ENCODE data around the gene ADAMTSL1.

The ADAMTSL1 gene

GRCh38 chr9:18728642-18729041 lies 254.7 kb downstream of the ADAMTSL1 start:
- in situ Hi-C loops (cut with MboI; ENCODE audit: low sequenced_read_pairs) = no loop called here
- no peaks in the 10 kb centered on the region for H3K36me3 ChIP-seq (replicated peaks)
- H3K4me1 ChIP-seq = no peaks in the 10 kb centered on the region
- no peaks in the 10 kb centered on the region for H3K27me3 ChIP-seq (ENCODE audit: low read depth)
- H3K4me3 ChIP-seq = no peak overlapping the region
- DNase-seq (ENCODE audit: low spot score in 2 of 2) = no peak
- no peaks in the 10 kb centered on the region for H3K9me3 ChIP-seq

GRCh38 chr9:18730241-18730640 lies 256.3 kb downstream of the ADAMTSL1 start:
- DNase-seq (ENCODE audit: low spot score in 2 of 2) = no peak
- H3K36me3 ChIP-seq (replicated peaks) = no peaks in the 10 kb centered on the region
- H3K4me1 ChIP-seq = no peaks in the 10 kb centered on the region
- H3K4me3 ChIP-seq = no peak overlapping the region
- no peaks in the 10 kb centered on the region for H3K9me3 ChIP-seq
- no peaks in the 10 kb centered on the region for H3K27me3 ChIP-seq (ENCODE audit: low read depth)
- in situ Hi-C loops (cut with MboI; ENCODE audit: low sequenced_read_pairs) = no loop called here

- Histone ChIP-seq H3K27me3 (ENCODE audit: low read depth) (no peaks in the 10 kb centered on the region), H3K36me3 (replicated peaks) (no peaks in the 10 kb centered on the region), H3K4me3 (no peak overlapping the region), H3K4me1 (peaks cover 21% of the 10 kb centered on the region), H3K9me3 (no peaks in the 10 kb centered on the region)
- in situ Hi-C loops (cut with MboI; ENCODE audit: low sequenced_read_pairs) = no loop called here
- DNase-seq (ENCODE audit: low spot score in 2 of 2) = no peak
Observed at GRCh38 chr9:18739127-18739526, 265.2 kb downstream of the ADAMTSL1 start.

GRCh38 chr9:18739641-18740318 lies 265.8 kb downstream of the ADAMTSL1 start:
- H3K27me3 ChIP-seq (ENCODE audit: low read depth) = no peaks in the 10 kb centered on the region
- H3K36me3 ChIP-seq (replicated peaks) = no peaks in the 10 kb centered on the region
- H3K4me3 ChIP-seq = no peak overlapping the region
- no peak for DNase-seq (ENCODE audit: low spot score in 2 of 2)
- in situ Hi-C loops (cut with MboI; ENCODE audit: low sequenced_read_pairs) = no loop called here
- no peaks in the 10 kb centered on the region for H3K9me3 ChIP-seq
- peaks cover 21% of the 10 kb centered on the region for H3K4me1 ChIP-seq

GRCh38 chr9:18741359-18741758 lies 267.4 kb downstream of the ADAMTSL1 start:
- Histone ChIP-seq H3K4me3 (no peak overlapping the region), H3K4me1 (peaks cover 21% of the 10 kb centered on the region), H3K27me3 (ENCODE audit: low read depth) (no peaks in the 10 kb centered on the region), H3K36me3 (replicated peaks) (no peaks in the 10 kb centered on the region), H3K9me3 (no peaks in the 10 kb centered on the region)
- DNase-seq (ENCODE audit: low spot score in 2 of 2) = peak; percentile 45 to 92
- in situ Hi-C loops (cut with MboI; ENCODE audit: low sequenced_read_pairs) = no loop called here

- H3K36me3 ChIP-seq (replicated peaks) = no peaks in the 10 kb centered on the region
- in situ Hi-C loops (cut with MboI; ENCODE audit: low sequenced_read_pairs) = no loop called here
- peaks cover 21% of the 10 kb centered on the region for H3K4me1 ChIP-seq
- no peaks in the 10 kb centered on the region for H3K9me3 ChIP-seq
- H3K4me3 ChIP-seq = no peak overlapping the region
- DNase-seq (ENCODE audit: low spot score in 2 of 2) = peak in 1 of 2 experiments; percentile 32
- H3K27me3 ChIP-seq (ENCODE audit: low read depth) = no peaks in the 10 kb centered on the region
Observed at GRCh38 chr9:18741945-18742344, 268.0 kb downstream of the ADAMTSL1 start.

- no peak for DNase-seq (ENCODE audit: low spot score in 2 of 2)
- H3K27me3 ChIP-seq (ENCODE audit: low read depth) = no peaks in the 10 kb centered on the region
- in situ Hi-C loops (cut with MboI; ENCODE audit: low sequenced_read_pairs) = no loop called here
- no peaks in the 10 kb centered on the region for H3K36me3 ChIP-seq (replicated peaks)
- H3K4me1 ChIP-seq = peaks cover 21% of the 10 kb centered on the region
- no peaks in the 10 kb centered on the region for H3K9me3 ChIP-seq
- H3K4me3 ChIP-seq = no peak overlapping the region
Observed at GRCh38 chr9:18743421-18743820, 269.5 kb downstream of the ADAMTSL1 start.

- Histone ChIP-seq H3K27me3 (ENCODE audit: low read depth) (no peaks in the 10 kb centered on the region), H3K4me1 (peaks cover 21% of the 10 kb centered on the region), H3K9me3 (no peaks in the 10 kb centered on the region), H3K36me3 (replicated peaks) (no peaks in the 10 kb centered on the region), H3K4me3 (no peak overlapping the region)
- in situ Hi-C loops (cut with MboI; ENCODE audit: low sequenced_read_pairs) = no loop called here
- no peak for DNase-seq (ENCODE audit: low spot score in 2 of 2)
Observed at GRCh38 chr9:18743971-18744370, 270.0 kb downstream of the ADAMTSL1 start.

GRCh38 chr9:18745710-18746109 lies 271.8 kb downstream of the ADAMTSL1 start:
- in situ Hi-C loops (cut with MboI; ENCODE audit: low sequenced_read_pairs) = no loop called here
- H3K4me1 ChIP-seq = peaks cover 19% of the 10 kb centered on the region
- no peak for DNase-seq (ENCODE audit: low spot score in 2 of 2)

GRCh38 chr9:18746631-18747030 lies 272.7 kb downstream of the ADAMTSL1 start:
- H3K36me3 ChIP-seq (replicated peaks) = no peaks in the 10 kb centered on the region
- no peaks in the 10 kb centered on the region for H3K27me3 ChIP-seq (ENCODE audit: low read depth)
- H3K4me3 ChIP-seq = no peak overlapping the region
- H3K9me3 ChIP-seq = no peaks in the 10 kb centered on the region
- H3K4me1 ChIP-seq = peaks cover 10% of the 10 kb centered on the region
- in situ Hi-C loops (cut with MboI; ENCODE audit: low sequenced_read_pairs) = no loop called here
- DNase-seq (ENCODE audit: low spot score in 2 of 2) = no peak

More at GRCh38 chr9:18745710-18746109, 271.8 kb downstream of the ADAMTSL1 start:
- no peaks in the 10 kb centered on the region for H3K9me3 ChIP-seq
- no peaks in the 10 kb centered on the region for H3K27me3 ChIP-seq (ENCODE audit: low read depth)
- no peaks in the 10 kb centered on the region for H3K36me3 ChIP-seq (replicated peaks)
- no peak overlapping the region for H3K4me3 ChIP-seq

GRCh38 chr9:18747595-18747994 lies 273.6 kb downstream of the ADAMTSL1 start:
- no peak for DNase-seq (ENCODE audit: low spot score in 2 of 2)
- H3K36me3 ChIP-seq (replicated peaks) = no peaks in the 10 kb centered on the region
- H3K4me1 ChIP-seq = peaks cover under 1% of the 10 kb centered on the region; the same call in 1 of the 2 replicates
- H3K27me3 ChIP-seq (ENCODE audit: low read depth) = no peaks in the 10 kb centered on the region
- in situ Hi-C loops (cut with MboI; ENCODE audit: low sequenced_read_pairs) = no loop called here
- no peak overlapping the region for H3K4me3 ChIP-seq
- no peaks in the 10 kb centered on the region for H3K9me3 ChIP-seq

GRCh38 chr9:18748251-18748701 lies 274.3 kb downstream of the ADAMTSL1 start:
- in situ Hi-C loops (cut with MboI; ENCODE audit: low sequenced_read_pairs) = no loop called here
- DNase-seq (ENCODE audit: low spot score in 2 of 2) = no peak
- H3K4me1 ChIP-seq = no peaks in the 10 kb centered on the region

GRCh38 chr9:18749711-18750110 lies 275.8 kb downstream of the ADAMTSL1 start:
- H3K4me3 ChIP-seq = no peak overlapping the region
- DNase-seq (ENCODE audit: low spot score in 2 of 2) = no peak
- no peaks in the 10 kb centered on the region for H3K27me3 ChIP-seq (ENCODE audit: low read depth)
- H3K4me1 ChIP-seq = no peaks in the 10 kb centered on the region
- H3K36me3 ChIP-seq (replicated peaks) = no peaks in the 10 kb centered on the region
- no peaks in the 10 kb centered on the region for H3K9me3 ChIP-seq
- in situ Hi-C loops (cut with MboI; ENCODE audit: low sequenced_read_pairs) = no loop called here

More at GRCh38 chr9:18748251-18748701, 274.3 kb downstream of the ADAMTSL1 start:
- Histone ChIP-seq H3K27me3 (ENCODE audit: low read depth) (no peaks in the 10 kb centered on the region), H3K4me3 (no peak overlapping the region), H3K36me3 (replicated peaks) (no peaks in the 10 kb centered on the region), H3K9me3 (no peaks in the 10 kb centered on the region)

- H3K4me1 ChIP-seq = peaks cover 8% of the 10 kb centered on the region
- DNase-seq (ENCODE audit: low spot score in 2 of 2) = no peak
- H3K27me3 ChIP-seq (ENCODE audit: low read depth) = no peaks in the 10 kb centered on the region
- H3K9me3 ChIP-seq = no peaks in the 10 kb centered on the region
- H3K36me3 ChIP-seq (replicated peaks) = no peaks in the 10 kb centered on the region
- H3K4me3 ChIP-seq = no peak overlapping the region
- in situ Hi-C loops (cut with MboI; ENCODE audit: low sequenced_read_pairs) = no loop called here
Observed at GRCh38 chr9:18753904-18754303, 280.0 kb downstream of the ADAMTSL1 start.

GRCh38 chr9:18754537-18754936 lies 280.6 kb downstream of the ADAMTSL1 start:
- Histone ChIP-seq H3K9me3 (no peaks in the 10 kb centered on the region), H3K4me1 (peaks cover 8% of the 10 kb centered on the region), H3K4me3 (no peak overlapping the region), H3K36me3 (replicated peaks) (no peaks in the 10 kb centered on the region), H3K27me3 (ENCODE audit: low read depth) (no peaks in the 10 kb centered on the region)
- no peak for DNase-seq (ENCODE audit: low spot score in 2 of 2)
- in situ Hi-C loops (cut with MboI; ENCODE audit: low sequenced_read_pairs) = no loop called here

All from HAP-1 (cell line).